Activated B cell treated with CpG ODN at 0.5 μM for 24 hours (primary cell): Measurements from ENCODE around the gene DTD1. TPM values are rescaled to one million over a fixed set of nuclear protein-coding genes. Genes with fewer than 3 reads are reported as not detected.

Source experiments
- ATAC-seq: fragments of 200-7000 bp; cut with Tn5 transposase; one replicate; pipeline ENCODE4 v1.10.0; 2021; ENCODE audit warnings: low read depth, mild to moderate bottlenecking, moderate library complexity
- CTCF ChIA-PET: fragments of 350-600 bp; sonication (Branson Sonifier 250); formaldehyde crosslinking; loops from one replicate; lab custom pipeline; 2021; ENCODE audit warnings: antibody characterized with exemption; lab: Charles Lee
- POLR2A ChIA-PET: fragments of 350-600 bp; sonication (Branson Sonifier 250); formaldehyde crosslinking; loops from one replicate; lab custom pipeline; 2021; ENCODE audit warnings: antibody characterized with exemption; lab: Charles Lee
- DNase-seq: peaks from one replicate; pipeline ENCODE4 v3.0.0; 2022
- H3K27ac Mint-ChIP-seq: one replicate; pipeline ENCODE4 v1.8.0; 2020; ENCODE audit warnings: mixed read lengths
- H3K27me3 Mint-ChIP-seq: one replicate; pipeline ENCODE4 v1.8.0; 2021; ENCODE audit warnings: mixed read lengths
- H3K36me3 Mint-ChIP-seq: one replicate; pipeline ENCODE4 v1.8.0; 2021; ENCODE audit warnings: low read depth, mixed read lengths
- H3K4me1 Mint-ChIP-seq: one replicate; pipeline ENCODE4 v1.8.0; 2021; ENCODE audit warnings: mixed read lengths
- H3K4me3 Mint-ChIP-seq: one replicate; pipeline ENCODE4 v1.8.0; 2020; ENCODE audit warnings: mild to moderate bottlenecking, mixed read lengths
- H3K9me3 Mint-ChIP-seq: one replicate; pipeline ENCODE4 v1.8.0; 2020; ENCODE audit warnings: mixed read lengths
- intact Hi-C: fragments of 100-400 bp; cut with micrococcal nuclease; formaldehyde crosslinking; loops from one replicate; pipeline ENCODE4 v1.15.1; 2024
- total RNA-seq: library from RNA; stranded (reverse); gene quantifications from 2 replicates; pipeline ENCODE4 v1.2.3, GENCODE V29; 2022
- TF ChIP-seq, protein P1 (sequence below): fragments of 200-600 bp; IDR thresholded peaks from one replicate; pipeline ENCODE4 v1.8.0; 2022; ENCODE audit warnings: antibody characterized with exemption, mild to moderate bottlenecking

DTD1 gene
- total RNA-seq, 1 donor from 2014 or later, result 27.5 TPM

DNA sequence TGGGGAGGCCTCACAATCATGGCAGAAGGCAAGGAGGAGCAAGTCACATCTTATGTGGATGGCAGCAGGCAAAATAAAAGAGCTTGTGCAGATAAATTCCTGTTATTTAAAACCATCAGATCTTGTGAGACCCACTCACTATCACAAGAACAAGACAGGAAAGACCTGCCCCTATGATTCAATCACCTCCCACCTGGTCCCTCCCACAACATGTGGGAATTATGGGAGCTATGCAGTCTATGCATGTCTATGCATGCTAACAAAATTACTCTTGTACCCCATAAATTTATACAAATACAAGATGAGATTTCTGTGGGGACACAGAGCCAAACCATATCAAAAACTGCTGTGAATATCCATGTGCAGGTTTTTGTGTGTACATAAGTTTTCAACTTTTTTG is 200.2 kb downstream of the DTD1 start:
- ATAC-seq (no peak), DNase-seq (no peak)
- ChIA-PET CTCF (no interaction called here), POLR2A (no interaction called here)
- no peak overlapping the region for H3K27ac Mint-ChIP-seq
- intact Hi-C loops, result no loop called here
- no peaks in the 10 kb centered on the region for H3K4me1 Mint-ChIP-seq
- H3K4me3 Mint-ChIP-seq, result no peak overlapping the region
- H3K27me3 Mint-ChIP-seq, result peaks cover 21% of the 10 kb centered on the region
- H3K9me3 Mint-ChIP-seq, result peaks cover 2% of the 10 kb centered on the region
- H3K36me3 Mint-ChIP-seq, result no peaks in the 10 kb centered on the region
- TF ChIP-seq, protein P1, sequence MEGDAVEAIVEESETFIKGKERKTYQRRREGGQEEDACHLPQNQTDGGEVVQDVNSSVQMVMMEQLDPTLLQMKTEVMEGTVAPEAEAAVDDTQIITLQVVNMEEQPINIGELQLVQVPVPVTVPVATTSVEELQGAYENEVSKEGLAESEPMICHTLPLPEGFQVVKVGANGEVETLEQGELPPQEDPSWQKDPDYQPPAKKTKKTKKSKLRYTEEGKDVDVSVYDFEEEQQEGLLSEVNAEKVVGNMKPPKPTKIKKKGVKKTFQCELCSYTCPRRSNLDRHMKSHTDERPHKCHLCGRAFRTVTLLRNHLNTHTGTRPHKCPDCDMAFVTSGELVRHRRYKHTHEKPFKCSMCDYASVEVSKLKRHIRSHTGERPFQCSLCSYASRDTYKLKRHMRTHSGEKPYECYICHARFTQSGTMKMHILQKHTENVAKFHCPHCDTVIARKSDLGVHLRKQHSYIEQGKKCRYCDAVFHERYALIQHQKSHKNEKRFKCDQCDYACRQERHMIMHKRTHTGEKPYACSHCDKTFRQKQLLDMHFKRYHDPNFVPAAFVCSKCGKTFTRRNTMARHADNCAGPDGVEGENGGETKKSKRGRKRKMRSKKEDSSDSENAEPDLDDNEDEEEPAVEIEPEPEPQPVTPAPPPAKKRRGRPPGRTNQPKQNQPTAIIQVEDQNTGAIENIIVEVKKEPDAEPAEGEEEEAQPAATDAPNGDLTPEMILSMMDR, result no peak

DNA sequence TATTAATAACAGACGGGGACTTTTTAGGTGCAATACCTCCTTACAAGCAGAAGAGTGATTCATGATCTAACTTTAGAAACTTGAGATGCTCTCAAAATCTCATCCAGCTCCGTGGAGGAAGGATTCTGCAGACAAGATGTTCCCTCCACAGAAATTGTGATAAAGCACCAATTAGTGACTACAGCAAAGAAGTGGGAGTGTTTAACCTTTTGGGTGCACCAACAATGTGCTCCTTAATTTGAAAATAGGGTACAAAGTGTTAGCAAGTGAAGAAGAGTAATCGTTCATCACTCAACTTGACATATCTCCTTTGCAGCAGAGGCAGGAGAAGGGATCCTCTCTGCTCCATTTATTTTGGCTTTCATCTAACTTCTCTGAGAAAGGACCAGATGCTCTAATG is 202.9 kb downstream of the DTD1 start:
- POLR2A ChIA-PET, result no interaction called here
- TF ChIP-seq, protein P1, result no peak
- ATAC-seq (no peak), DNase-seq (no peak)
- Mint-ChIP-seq H3K27ac (no peak overlapping the region), H3K36me3 (peaks cover 6% of the 10 kb centered on the region), H3K9me3 (peaks cover 2% of the 10 kb centered on the region), H3K27me3 (peaks cover 21% of the 10 kb centered on the region), H3K4me3 (no peak overlapping the region), H3K4me1 (peaks cover 18% of the 10 kb centered on the region)
- intact Hi-C loops, result loop anchor here (10.0 kb wide), 2 partner anchors 874 to 1224 kb away; partner anchors contain the start of gene NAA20
- CTCF ChIA-PET, result no interaction called here

DNA sequence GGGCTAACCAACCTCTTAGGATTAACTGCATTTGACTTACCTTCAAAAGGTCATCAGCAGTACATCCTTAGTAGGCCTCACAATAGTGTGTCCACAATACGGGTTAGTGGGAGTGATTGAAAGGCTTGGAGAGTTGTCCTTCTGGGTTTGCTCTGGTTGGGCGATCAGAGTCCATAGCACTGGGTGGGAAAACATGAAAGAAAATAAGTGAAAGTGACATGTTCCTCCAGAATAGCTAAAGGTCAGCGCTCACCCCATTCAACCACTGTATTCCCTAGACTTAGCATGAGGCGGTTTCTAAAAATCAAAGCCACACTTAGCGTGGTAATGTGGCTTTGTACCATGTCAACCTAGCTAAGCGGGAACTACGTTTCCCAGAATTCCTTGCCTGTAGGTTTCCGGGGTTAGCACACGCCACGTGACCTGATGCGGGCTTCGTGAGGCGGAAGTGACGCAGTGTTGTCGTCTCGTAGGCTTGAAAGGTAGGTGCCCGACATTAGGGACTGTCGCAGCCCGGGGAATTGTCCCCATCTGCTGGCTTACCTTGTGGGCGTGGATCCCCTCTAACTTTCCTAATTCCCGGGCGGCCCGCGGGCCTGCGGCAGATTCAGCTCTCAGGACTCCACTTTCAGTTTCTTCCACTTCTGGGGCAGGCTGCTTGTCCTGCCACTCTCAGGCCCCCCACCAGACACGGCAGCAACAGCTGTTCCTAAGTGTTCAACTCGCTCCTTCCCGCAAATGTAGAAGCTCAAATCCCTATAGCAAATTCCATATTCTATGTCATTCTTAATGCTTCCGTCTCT is 206.0 kb downstream of the DTD1 start:
- Mint-ChIP-seq H3K27me3 (peaks cover 11% of the 10 kb centered on the region), H3K9me3 (peaks cover 3% of the 10 kb centered on the region), H3K36me3 (peaks cover 6% of the 10 kb centered on the region), H3K27ac (peak overlapping the region; percentile 97), H3K4me1 (peaks cover 18% of the 10 kb centered on the region), H3K4me3 (peak overlapping the region; percentile 93)
- ATAC-seq, result peak; percentile 92
- intact Hi-C loops, result loop anchor here (1.0 to 10.0 kb wide), 10 partner anchors 65 to 1221 kb away; partner anchors contain the start of genes DZANK1, KAT14, NAA20 and PET117
- CTCF ChIA-PET, result interaction anchor here (1.1 to 1.4 kb wide), 4 partner anchors 76 to 827 kb away, joined by 3 to 6 read pairs (median 4); no protein-coding TSS in a partner anchor
- DNase-seq, result peak; percentile 73
- POLR2A ChIA-PET, result interaction anchor here (0.6 to 1.3 kb wide), 9 partner anchors 8 to 1288 kb away, joined by 3 to 9 read pairs (median 4); partner anchors contain the start of genes SEC23B and ZNF133
- TF ChIP-seq, protein P1, result no peak

DNA sequence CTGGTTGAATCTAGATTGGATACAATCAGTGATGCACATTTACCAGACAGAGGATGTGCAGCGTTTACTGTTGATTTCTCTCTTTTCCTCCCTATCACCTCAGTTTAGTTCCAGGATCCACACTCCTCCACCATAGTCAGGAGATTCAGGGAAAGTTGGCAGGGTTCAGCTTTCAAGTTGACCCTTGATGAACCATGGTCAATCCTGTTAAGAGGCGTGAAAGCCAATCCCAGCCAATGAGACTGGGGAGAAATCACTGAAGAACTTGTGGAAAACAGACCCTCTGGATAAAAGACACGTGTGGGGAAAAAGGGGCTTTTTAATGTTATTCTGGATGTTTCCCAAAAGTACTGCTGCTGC is 206.6 kb downstream of the DTD1 start:
- peaks cover 6% of the 10 kb centered on the region for H3K36me3 Mint-ChIP-seq
- no peak for ATAC-seq
- ChIA-PET CTCF (interaction anchor here (1.1 to 1.4 kb wide), 4 partner anchors 77 to 827 kb away, joined by 3 to 6 read pairs (median 4); no protein-coding TSS in a partner anchor), POLR2A (interaction anchor here (0.7 to 1.3 kb wide), 5 partner anchors 65 to 506 kb away, joined by 3 to 9 read pairs (median 5); partner anchors contain the start of genes SEC23B and ZNF133)
- peaks cover 3% of the 10 kb centered on the region for H3K9me3 Mint-ChIP-seq
- TF ChIP-seq, protein P1, result no peak
- peak overlapping the region; percentile 97 for H3K27ac Mint-ChIP-seq
- peaks cover 11% of the 10 kb centered on the region for H3K27me3 Mint-ChIP-seq
- no peak for DNase-seq
- peaks cover 18% of the 10 kb centered on the region for H3K4me1 Mint-ChIP-seq
- intact Hi-C loops, result loop anchor here (1.0 to 10.0 kb wide), 10 partner anchors 66 to 1220 kb away; partner anchors contain the start of genes DZANK1, KAT14, NAA20 and PET117
- peak overlapping the region; percentile 93 for H3K4me3 Mint-ChIP-seq

DNA sequence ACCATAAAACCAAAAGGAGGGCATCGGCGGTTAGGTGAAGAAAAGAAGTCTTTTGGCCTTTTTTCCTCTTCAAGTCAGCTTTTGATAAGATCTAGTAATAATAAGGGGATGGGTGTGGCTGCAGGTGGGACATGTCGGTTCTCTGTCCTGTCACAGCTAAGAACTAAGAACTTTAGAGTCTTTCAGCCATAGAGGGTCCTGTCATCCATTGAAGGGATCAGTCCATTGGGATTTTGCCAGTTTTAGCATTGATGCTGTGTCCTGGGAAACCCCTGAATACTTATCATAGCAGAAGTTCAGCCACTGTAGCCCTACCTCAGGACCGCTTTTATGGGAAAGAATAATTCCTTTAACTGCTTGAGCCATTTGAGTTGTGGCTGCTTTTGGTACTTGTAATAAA is 207.5 kb downstream of the DTD1 start:
- ATAC-seq (no peak), DNase-seq (no peak)
- H3K36me3 Mint-ChIP-seq, result peaks cover 6% of the 10 kb centered on the region
- ChIA-PET CTCF (no interaction called here), POLR2A (no interaction called here)
- H3K27ac Mint-ChIP-seq, result no peak overlapping the region
- peaks cover 3% of the 10 kb centered on the region for H3K9me3 Mint-ChIP-seq
- H3K27me3 Mint-ChIP-seq, result peaks cover 10% of the 10 kb centered on the region
- TF ChIP-seq, protein P1, result no peak
- peaks cover 18% of the 10 kb centered on the region for H3K4me1 Mint-ChIP-seq
- intact Hi-C loops, result loop anchor here (2.0 to 10.0 kb wide), 3 partner anchors 67 to 1219 kb away; partner anchors contain the start of gene NAA20
- peak overlapping the region; percentile 93 for H3K4me3 Mint-ChIP-seq
